Stimulated activated CD4-positive, alpha-beta T cell treated with anti-CD3 and anti-CD28 coated beads, Interleukin-15, amount 100 ng/mL, for 48 hours (primary cell): ENCODE data around the gene NEU1.

Experiments
- DNase-seq, 2 donors: peaks; one replicate each; pipeline ENCODE4 v3.0.0-alpha.2; 2020; ENCODE audit warnings: low read depth in 2 of 2

NEU1 gene

GRCh38 chr6:31896493-31896855, 33.9 kb upstream of the NEU1 start:
- no peak for DNase-seq

- DNase-seq: no peak
Observed at GRCh38 chr6:31892821-31893220, 30.2 kb upstream of the NEU1 start.

GRCh38 chr6:31889331-31889972, 26.8 kb upstream of the NEU1 start:
- no peak for DNase-seq

- peak in 1 of 2 donors; percentile 51 for DNase-seq
Observed at GRCh38 chr6:31888276-31889258, 25.9 kb upstream of the NEU1 start.

GRCh38 chr6:31887173-31888007, 24.8 kb upstream of the NEU1 start:
- DNase-seq: no peak

- DNase-seq: no peak
Observed at GRCh38 chr6:31886541-31886991, 23.9 kb upstream of the NEU1 start.

- no peak for DNase-seq
Observed at GRCh38 chr6:31884528-31885035, 22.0 kb upstream of the NEU1 start.

GRCh38 chr6:31883676-31884075, 21.1 kb upstream of the NEU1 start:
- no peak for DNase-seq

GRCh38 chr6:31882344-31882743, 19.7 kb upstream of the NEU1 start:
- no peak for DNase-seq

- DNase-seq: no peak
Observed at GRCh38 chr6:31881136-31881859, 18.7 kb upstream of the NEU1 start.

- no peak for DNase-seq
Observed at GRCh38 chr6:31880616-31881015, 18.0 kb upstream of the NEU1 start.

GRCh38 chr6:31879901-31880300, 17.3 kb upstream of the NEU1 start:
- DNase-seq: no peak

- no peak for DNase-seq
Observed at GRCh38 chr6:31879143-31879542, 16.5 kb upstream of the NEU1 start.

- no peak for DNase-seq
Observed at GRCh38 chr6:31878726-31879125, 16.1 kb upstream of the NEU1 start, which contains the start of gene SLC44A4. SLC44A4 (minus strand) TSS chr6:31878997; CDS start chr6:31878980, 17 bp downstream.

- DNase-seq: no peak
Observed at GRCh38 chr6:31878222-31878621, 15.6 kb upstream of the NEU1 start.

- no peak for DNase-seq
Observed at GRCh38 chr6:31877651-31878161, 15.1 kb upstream of the NEU1 start.

GRCh38 chr6:31877125-31877650, 14.6 kb upstream of the NEU1 start:
- DNase-seq: no peak

GRCh38 chr6:31876357-31876756, 13.7 kb upstream of the NEU1 start:
- DNase-seq: no peak

GRCh38 chr6:31875877-31876276, 13.3 kb upstream of the NEU1 start:
- no peak for DNase-seq

- no peak for DNase-seq
Observed at GRCh38 chr6:31874836-31875572, 12.4 kb upstream of the NEU1 start.
